Transverse colon (tissue), 4 donors: ENCODE results near the gene GSTCD. TPM values are rescaled to one million over a fixed set of nuclear protein-coding genes. Genes with fewer than 3 reads are reported as not detected.
"Not testable (repeated sequence)": the region's sequence is repeated elsewhere in the genome, so short reads cannot be mapped to it uniquely, and the experiment has no call there.

ENCODE experiments used
- DNase-seq: peaks from one replicate; pipeline ENCODE4 v3.0.0-alpha.2; 2019
- H3K27ac ChIP-seq, 4 donors: fragments of 200-600 bp; sonication (generic); 2 replicates each; pipeline ENCODE4 v1.5.1; 2016 to 2018; ENCODE audit warnings: inconsistent platforms in 4 of 4
- H3K27me3 ChIP-seq: fragments of 200-600 bp; sonication (generic); 2 replicates; pipeline ENCODE4 v1.5.1; 2017; ENCODE audit warnings: inconsistent platforms
- H3K36me3 ChIP-seq, 4 donors: fragments of 200-600 bp; sonication (generic); 2 replicates each; pipeline ENCODE4 v1.5.1; 2017 to 2019; ENCODE audit warnings: inconsistent platforms in 4 of 4
- H3K4me1 ChIP-seq, 4 donors: fragments of 200-600 bp; sonication (generic); 2 replicates each; pipeline ENCODE4 v1.5.1; 2017 to 2020; ENCODE audit warnings: inconsistent platforms in 4 of 4
- H3K4me3 ChIP-seq, 4 donors: fragments of 200-600 bp; sonication (generic); 1 replicate in 1 of 4; 2 replicates in 3 of 4; pipeline versions ENCODE4 v1.5.1 to v1.6.1; 2017 to 2019; ENCODE audit warnings: inconsistent platforms in 4 of 4
- H3K9me3 ChIP-seq, 2 donors: fragments of 200-600 bp; sonication (generic); 2 replicates each; pipeline ENCODE4 v1.5.1; 2017 to 2019; ENCODE audit warnings: inconsistent platforms in 2 of 2
- EP300 ChIP-seq: sonication (generic); formaldehyde crosslinking; IDR thresholded peaks from one replicate; pipeline ENCODE4 v1.6.1; 2017; ENCODE audit warnings: antibody characterized with exemption, low read depth
- POLR2A ChIP-seq: fragments of 450-650 bp; IDR thresholded peaks from one replicate; pipeline ENCODE4 v1.6.1; 2016; ENCODE audit warnings: antibody characterized with exemption, mild to moderate bottlenecking, moderate library complexity
- POLR2AphosphoS5 ChIP-seq, 3 donors: sonication (generic); formaldehyde crosslinking; IDR thresholded peaks; one replicate each; pipeline ENCODE4 v1.6.1; 2016; ENCODE audit warnings: antibody characterized with exemption in 3 of 3
- WGBS, 2 donors: methylation state at CpG; one replicate each; pipeline ENCODE4 v1.1.5; 2018; ENCODE audit warnings: low coverage in 1 of 2; 5-methylcytosine and 5-hydroxymethylcytosine counted together
- in situ Hi-C, 4 donors: fragments of 200-750 bp; cut with MboI; loops; one replicate each; pipeline versions ENCODE4 v1.15.0 to v1.15.1; 2017; ENCODE audit warnings: low sequenced_read_pairs in 3 of 4, low pct_ligation_motif_present in 1 of 4, low pct_unique_long_range_greater_than_20kb in 1 of 4
- intact Hi-C: fragments of 100-400 bp; cut with DNase I; formaldehyde crosslinking; loops from one replicate; pipeline ENCODE4 v1.15.1; 2023; ENCODE audit warnings: low total_unique reads
- total RNA-seq, 4 donors: library from RNA; depleted of rRNA; stranded (reverse); fragments of >200 nt; gene quantifications; one replicate each; pipeline ENCODE4 v1.1.0, GENCODE V29; 2016
- TF ChIP-seq, protein P1 (sequence below), 5 experiments: fragments of 200-600 bp in 3 of 5; fragments of 450-650 bp in 2 of 5; sonication (generic) in 3 of 5; IDR thresholded peaks; 1 replicate in 2 of 5; 2 replicates in 3 of 5; pipeline ENCODE4 v1.5.1; 2016 to 2017; ENCODE audit warnings: antibody characterized with exemption in 5 of 5, inconsistent platforms in 3 of 5, mild to moderate bottlenecking in 2 of 5, moderate library complexity in 1 of 5

GSTCD gene
- total RNA-seq, 4 donors from 2014 or later = 0.40 to 11.1 (median 8.4) TPM

GRCh38 chr4:105714071-105714521 is 5.5 kb downstream of the GSTCD start:
- Histone ChIP-seq H3K27ac (no peak overlapping the region), H3K9me3 (no peaks in the 10 kb centered on the region), H3K4me3 (no peak overlapping the region), H3K4me1 (peaks cover 6 to 17% (median 9%) of the 10 kb centered on the region in 4 donors), H3K27me3 (no peaks in the 10 kb centered on the region), H3K36me3 (no peaks in the 10 kb centered on the region)
- 68 to 84% methylated on average over 5 of the region's 5 CpGs for WGBS, 2 donors
- intact Hi-C loops (no loop called here), in situ Hi-C loops (loop anchor here in 2 of 4 donors (25.0 kb wide), 1 partner anchor 577 kb away; the partner anchor contains the start of gene TET2 (in 2 of the 2))
- DNase-seq = no peak
- TF ChIP-seq, protein P1, sequence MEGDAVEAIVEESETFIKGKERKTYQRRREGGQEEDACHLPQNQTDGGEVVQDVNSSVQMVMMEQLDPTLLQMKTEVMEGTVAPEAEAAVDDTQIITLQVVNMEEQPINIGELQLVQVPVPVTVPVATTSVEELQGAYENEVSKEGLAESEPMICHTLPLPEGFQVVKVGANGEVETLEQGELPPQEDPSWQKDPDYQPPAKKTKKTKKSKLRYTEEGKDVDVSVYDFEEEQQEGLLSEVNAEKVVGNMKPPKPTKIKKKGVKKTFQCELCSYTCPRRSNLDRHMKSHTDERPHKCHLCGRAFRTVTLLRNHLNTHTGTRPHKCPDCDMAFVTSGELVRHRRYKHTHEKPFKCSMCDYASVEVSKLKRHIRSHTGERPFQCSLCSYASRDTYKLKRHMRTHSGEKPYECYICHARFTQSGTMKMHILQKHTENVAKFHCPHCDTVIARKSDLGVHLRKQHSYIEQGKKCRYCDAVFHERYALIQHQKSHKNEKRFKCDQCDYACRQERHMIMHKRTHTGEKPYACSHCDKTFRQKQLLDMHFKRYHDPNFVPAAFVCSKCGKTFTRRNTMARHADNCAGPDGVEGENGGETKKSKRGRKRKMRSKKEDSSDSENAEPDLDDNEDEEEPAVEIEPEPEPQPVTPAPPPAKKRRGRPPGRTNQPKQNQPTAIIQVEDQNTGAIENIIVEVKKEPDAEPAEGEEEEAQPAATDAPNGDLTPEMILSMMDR (IDR thresholded peaks at IDR 0.05) = no peak
- no peak for TF ChIP-seq POLR2AphosphoS5 (IDR thresholded peaks at IDR 0.05)
- TF ChIP-seq POLR2A = no peak
- TF ChIP-seq EP300 = no peak

- Histone ChIP-seq H3K27ac (no peak overlapping the region), H3K9me3 (no peaks in the 10 kb centered on the region)
- intact Hi-C loops = no loop called here
Observed at GRCh38 chr4:105714932-105715331, 6.3 kb downstream of the GSTCD start.

GRCh38 chr4:105715692-105716278 is 7.2 kb downstream of the GSTCD start:
- Histone ChIP-seq H3K9me3 (no peaks in the 10 kb centered on the region), H3K4me1 (peaks cover 0 to 8% (median 2%) of the 10 kb centered on the region in 4 donors), H3K27me3 (no peaks in the 10 kb centered on the region), H3K4me3 (no peak overlapping the region), H3K36me3 (no peaks in the 10 kb centered on the region), H3K27ac (no peak overlapping the region)
- WGBS, 2 donors = 45 to 50% methylated on average over 4 of the region's 4 CpGs
- TF ChIP-seq, protein P1 (IDR thresholded peaks at IDR 0.05) = peak; percentile 41 to 56 (median 44)
- TF ChIP-seq EP300 = no peak
- TF ChIP-seq POLR2A = no peak
- TF ChIP-seq POLR2AphosphoS5 (IDR thresholded peaks at IDR 0.05) = no peak
- in situ Hi-C loops (loop anchor here in 2 of 4 donors (25.0 kb wide), 1 partner anchor 578 kb away; the partner anchor contains the start of gene TET2 (in 2 of the 2)), intact Hi-C loops (no loop called here)
- DNase-seq = no peak

More at GRCh38 chr4:105714932-105715331, 6.3 kb downstream of the GSTCD start:
- WGBS, 2 donors = 67 to 79% methylated on average over 1 of the region's 1 CpG
- Histone ChIP-seq H3K4me3 (no peak overlapping the region), H3K27me3 (no peaks in the 10 kb centered on the region), H3K4me1 (peaks cover 0 to 9% (median 2%) of the 10 kb centered on the region in 4 donors), H3K36me3 (no peaks in the 10 kb centered on the region)
- in situ Hi-C loops = loop anchor here in 2 of 4 donors (25.0 kb wide), 1 partner anchor 578 kb away; the partner anchor contains the start of gene TET2 (in 2 of the 2)
- no peak for DNase-seq
- TF ChIP-seq POLR2AphosphoS5 (IDR thresholded peaks at IDR 0.05) = no peak
- TF ChIP-seq EP300 = no peak

- no peak overlapping the region for H3K4me3 ChIP-seq
- peaks cover 0 to 8% (median 2%) of the 10 kb centered on the region in 4 donors for H3K4me1 ChIP-seq
- TF ChIP-seq EP300 (no peak), POLR2AphosphoS5 (IDR thresholded peaks at IDR 0.05) (no peak)
- no peaks in the 10 kb centered on the region for H3K27me3 ChIP-seq
- in situ Hi-C loops = loop anchor here in 2 of 4 donors (25.0 kb wide), 1 partner anchor 582 kb away; the partner anchor contains the start of gene TET2 (in 2 of the 2)
- no peak for DNase-seq
- WGBS, 2 donors = 84% methylated on average over 2 of the region's 2 CpGs; no CpG with 5 or more reads in 1 of the 2 donors
- no peaks in the 10 kb centered on the region for H3K9me3 ChIP-seq
- no peaks in the 10 kb centered on the region for H3K36me3 ChIP-seq
- intact Hi-C loops = no loop called here
- no peak overlapping the region for H3K27ac ChIP-seq
Observed at GRCh38 chr4:105719204-105719603, 10.6 kb downstream of the GSTCD start.

DNA sequence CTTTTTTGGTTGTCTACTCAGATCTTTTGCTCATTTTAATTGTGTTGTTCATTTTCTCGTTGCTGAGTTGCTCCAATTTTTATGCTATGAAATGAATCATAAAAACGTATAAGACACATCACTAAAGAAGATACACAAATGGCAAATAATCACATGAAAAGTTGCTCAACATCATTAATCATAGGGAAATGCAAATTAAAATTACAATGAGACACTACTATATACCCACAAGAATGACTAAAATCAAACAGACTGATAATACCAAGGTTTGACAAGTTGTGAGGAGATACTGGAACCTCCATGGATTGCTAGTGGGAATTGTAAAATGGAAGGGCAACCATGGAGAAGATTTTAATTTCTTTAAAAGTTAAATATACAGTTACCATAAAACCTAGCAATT is 17.0 kb downstream of the GSTCD start:
- in situ Hi-C loops (no loop called here), intact Hi-C loops (no loop called here)
- H3K4me1 ChIP-seq = no peaks in the 10 kb centered on the region
- DNase-seq = no peak
- no peak for TF ChIP-seq POLR2AphosphoS5 (IDR thresholded peaks at IDR 0.05)
- TF ChIP-seq, protein P1 (IDR thresholded peaks at IDR 0.05) = no peak
- no peak for TF ChIP-seq POLR2A
- TF ChIP-seq EP300 = no peak
- no peak overlapping the region for H3K4me3 ChIP-seq
- H3K27ac ChIP-seq = no peak overlapping the region
- no peaks in the 10 kb centered on the region for H3K27me3 ChIP-seq
- peaks cover 0 to 9% of the 10 kb centered on the region in 2 donors for H3K9me3 ChIP-seq
- no peaks in the 10 kb centered on the region for H3K36me3 ChIP-seq
- 92 to 94% methylated on average over 2 of the region's 2 CpGs for WGBS, 2 donors

DNA sequence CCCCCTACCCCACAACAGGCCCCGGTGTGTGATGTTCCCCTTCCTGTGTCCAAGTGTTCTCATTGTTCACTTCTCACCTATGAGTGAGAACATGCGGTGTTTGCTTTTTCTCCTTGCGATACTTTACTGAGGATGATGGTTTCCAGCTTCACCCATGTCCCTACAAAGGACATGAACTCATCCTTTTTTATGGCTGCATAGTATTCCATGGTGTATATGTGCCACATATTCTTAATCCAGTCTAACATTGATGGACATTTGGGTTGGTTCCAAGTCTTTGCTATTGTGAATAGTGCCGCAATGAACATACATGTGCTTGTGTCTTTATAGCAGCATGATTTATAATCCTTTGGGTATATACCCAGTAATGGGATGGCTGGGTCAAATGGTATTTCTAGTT is 21.3 kb downstream of the GSTCD start:
- intact Hi-C loops = not testable (repeated sequence)

GRCh38 chr4:105735217-105735616 is 26.6 kb downstream of the GSTCD start:
- in situ Hi-C loops, H3K4me1 ChIP-seq, intact Hi-C loops, DNase-seq, H3K27me3 ChIP-seq, H3K4me3 ChIP-seq, H3K27ac ChIP-seq: not testable (repeated sequence)
- WGBS, 2 donors = 94% methylated on average over 10 of the region's 10 CpGs; no CpG with 5 or more reads in 1 of the 2 donors
- Histone ChIP-seq H3K9me3 (peaks cover 22 to 33% of the 10 kb centered on the region in 2 donors), H3K36me3 (peaks cover 0 to 18% (median 4%) of the 10 kb centered on the region in 4 donors)

More for the DNA sequence above, 21.3 kb downstream of the GSTCD start:
- 97 to 100% methylated on average over 3 to 4 of the region's 4 CpGs for WGBS, 2 donors
- H3K4me1 ChIP-seq, H3K9me3 ChIP-seq, DNase-seq, H3K4me3 ChIP-seq, in situ Hi-C loops, H3K27ac ChIP-seq, H3K36me3 ChIP-seq, H3K27me3 ChIP-seq: not testable (repeated sequence)
